Subcutaneous abdominal adipose tissue (tissue), 5 donors: ENCODE measurements around the gene PRKD1.

ENCODE experiments used
- H3K27ac ChIP-seq: one replicate; pipeline ENCODE4 v1.7.0; 2013; ENCODE audit warnings: low read depth, mild to moderate bottlenecking, inconsistent platforms, low read length, moderate library complexity
- H3K27me3 ChIP-seq, 5 donors: one replicate each; pipeline ENCODE4 v1.7.0; 2013; ENCODE audit warnings: low read length in 5 of 5, inconsistent platforms in 1 of 5; ENCODE audit not compliant: control insufficient read depth in 5 of 5, insufficient read depth in 4 of 5
- H3K36me3 ChIP-seq, 5 donors: one replicate each; pipeline ENCODE4 v1.7.0; 2013; ENCODE audit warnings: low read length in 5 of 5; ENCODE audit not compliant: control insufficient read depth in 5 of 5, insufficient read depth in 5 of 5
- H3K4me1 ChIP-seq, 5 donors: one replicate each; pipeline ENCODE4 v1.7.0; 2013; ENCODE audit warnings: low read length in 5 of 5, mild to moderate bottlenecking in 3 of 5, moderate library complexity in 1 of 5; ENCODE audit not compliant: control insufficient read depth in 5 of 5, insufficient read depth in 5 of 5
- H3K4me3 ChIP-seq, 5 donors: one replicate each; pipeline ENCODE4 v1.7.0; 2013; ENCODE audit warnings: low read length in 5 of 5, low read depth in 1 of 5
- H3K9ac ChIP-seq, 5 donors: one replicate each; pipeline ENCODE4 v1.7.0; 2013; ENCODE audit warnings: low read length in 5 of 5, mild to moderate bottlenecking in 4 of 5, moderate library complexity in 3 of 5
- H3K9me3 ChIP-seq, 5 donors: one replicate each; pipeline ENCODE4 v1.7.0; 2013; ENCODE audit warnings: low read length in 5 of 5; ENCODE audit not compliant: control insufficient read depth in 5 of 5
- donor health status: healthy.
- donor health status: healthy.
- donor health status: healthy.
- donor health status: healthy.
- donor health status: healthy.

The PRKD1 gene

GRCh38 chr14:29822430-29822709 is 105.3 kb downstream of the PRKD1 start:
- Histone ChIP-seq H3K9ac (no peak overlapping the region), H3K27me3 (no peaks in the 10 kb centered on the region), H3K36me3 (no peaks in the 10 kb centered on the region), H3K9me3 (no peaks in the 10 kb centered on the region), H3K27ac (no peak overlapping the region), H3K4me3 (no peak overlapping the region), H3K4me1 (peaks cover 0 to 16% (median 4%) of the 10 kb centered on the region in 5 donors)

- Histone ChIP-seq H3K9me3 (no peaks in the 10 kb centered on the region), H3K9ac (peak overlapping the region in 1 of 5 donors; percentile 25), H3K4me1 (peaks cover 0 to 16% (median 4%) of the 10 kb centered on the region in 5 donors), H3K36me3 (no peaks in the 10 kb centered on the region), H3K27ac (no peak overlapping the region), H3K27me3 (no peaks in the 10 kb centered on the region), H3K4me3 (no peak overlapping the region)
Observed at GRCh38 chr14:29821661-29822429, 105.8 kb downstream of the PRKD1 start.

- H3K27me3 ChIP-seq, result no peaks in the 10 kb centered on the region
- H3K36me3 ChIP-seq, result no peaks in the 10 kb centered on the region
- no peak overlapping the region for H3K4me3 ChIP-seq
- no peaks in the 10 kb centered on the region for H3K9me3 ChIP-seq
- H3K9ac ChIP-seq, result no peak overlapping the region
- peaks cover 0 to 16% (median 4%) of the 10 kb centered on the region in 5 donors for H3K4me1 ChIP-seq
- H3K27ac ChIP-seq, result no peak overlapping the region
Observed at GRCh38 chr14:29821242-29821641, 106.4 kb downstream of the PRKD1 start.

GRCh38 chr14:29820785-29821184 is 106.9 kb downstream of the PRKD1 start:
- H3K27me3 ChIP-seq, result no peaks in the 10 kb centered on the region
- no peaks in the 10 kb centered on the region for H3K36me3 ChIP-seq
- H3K9ac ChIP-seq, result no peak overlapping the region
- H3K4me3 ChIP-seq, result no peak overlapping the region
- H3K9me3 ChIP-seq, result no peaks in the 10 kb centered on the region
- H3K4me1 ChIP-seq, result peaks cover 0 to 16% (median 4%) of the 10 kb centered on the region in 5 donors
- H3K27ac ChIP-seq, result no peak overlapping the region

GRCh38 chr14:29817767-29818405 is 109.8 kb downstream of the PRKD1 start:
- peaks cover 0 to 17% (median 10%) of the 10 kb centered on the region in 5 donors for H3K4me1 ChIP-seq
- no peak overlapping the region for H3K9ac ChIP-seq
- H3K9me3 ChIP-seq, result no peaks in the 10 kb centered on the region
- no peaks in the 10 kb centered on the region for H3K36me3 ChIP-seq
- no peak overlapping the region for H3K4me3 ChIP-seq
- H3K27me3 ChIP-seq, result no peaks in the 10 kb centered on the region
- H3K27ac ChIP-seq, result no peak overlapping the region

GRCh38 chr14:29815016-29815674 is 112.5 kb downstream of the PRKD1 start:
- H3K4me3 ChIP-seq, result no peak overlapping the region
- H3K36me3 ChIP-seq, result no peaks in the 10 kb centered on the region
- H3K27ac ChIP-seq, result no peak overlapping the region
- H3K9me3 ChIP-seq, result no peaks in the 10 kb centered on the region
- H3K27me3 ChIP-seq, result no peaks in the 10 kb centered on the region
- peaks cover 0 to 16% (median 11%) of the 10 kb centered on the region in 5 donors for H3K4me1 ChIP-seq
- no peak overlapping the region for H3K9ac ChIP-seq

GRCh38 chr14:29814156-29815015 is 113.3 kb downstream of the PRKD1 start:
- Histone ChIP-seq H3K27ac (no peak overlapping the region), H3K9ac (no peak overlapping the region), H3K27me3 (no peaks in the 10 kb centered on the region), H3K36me3 (no peaks in the 10 kb centered on the region), H3K4me3 (no peak overlapping the region), H3K9me3 (no peaks in the 10 kb centered on the region), H3K4me1 (peaks cover 0 to 18% (median 11%) of the 10 kb centered on the region in 5 donors)

- no peaks in the 10 kb centered on the region for H3K36me3 ChIP-seq
- H3K4me1 ChIP-seq, result peaks cover 0 to 18% (median 11%) of the 10 kb centered on the region in 5 donors
- no peaks in the 10 kb centered on the region for H3K9me3 ChIP-seq
- no peak overlapping the region for H3K27ac ChIP-seq
- H3K27me3 ChIP-seq, result no peaks in the 10 kb centered on the region
- H3K4me3 ChIP-seq, result no peak overlapping the region
- H3K9ac ChIP-seq, result no peak overlapping the region
Observed at GRCh38 chr14:29810682-29811081, 117.0 kb downstream of the PRKD1 start.

- Histone ChIP-seq H3K4me1 (peaks cover 0 to 18% (median 11%) of the 10 kb centered on the region in 5 donors), H3K9me3 (no peaks in the 10 kb centered on the region), H3K27ac (no peak overlapping the region), H3K4me3 (no peak overlapping the region), H3K27me3 (no peaks in the 10 kb centered on the region), H3K36me3 (no peaks in the 10 kb centered on the region), H3K9ac (no peak overlapping the region)
Observed at GRCh38 chr14:29810064-29810463, 117.6 kb downstream of the PRKD1 start.
